Activated naive CD8-positive, alpha-beta T cell treated with anti-CD3 and anti-CD28 coated beads, Interleukin-2, amount 10 ng/mL, durations not matched to agents 7 days and 5 days (primary cell): ENCODE data around the gene SLC34A1. TPM values are rescaled to one million over a fixed set of nuclear protein-coding genes. Genes with fewer than 3 reads are reported as not detected.
"Not testable (repeated sequence)": the region's sequence is repeated elsewhere in the genome, so short reads cannot be mapped to it uniquely, and the experiment has no call there.

Experiments
- ATAC-seq: fragments of 150-1000 bp; cut with Tn5 transposase; one replicate; pipeline ENCODE4 v1.10.0; 2021; ENCODE audit warnings: low read depth, moderate library complexity
- POLR2A ChIA-PET: fragments of 350-600 bp; sonication (Branson Sonifier 250); formaldehyde crosslinking; loops from one replicate; lab custom pipeline; 2021; ENCODE audit warnings: antibody characterized with exemption; lab: Charles Lee
- DNase-seq: peaks from one replicate; pipeline ENCODE4 v3.0.0; 2021
- H3K27ac Mint-ChIP-seq: one replicate; pipeline ENCODE4 v1.8.0; 2022; ENCODE audit warnings: mild to moderate bottlenecking, mixed read lengths
- H3K27me3 Mint-ChIP-seq: one replicate; pipeline ENCODE4 v1.8.0; 2022; ENCODE audit warnings: mild to moderate bottlenecking, moderate library complexity, mixed read lengths
- H3K36me3 Mint-ChIP-seq: one replicate; pipeline ENCODE4 v1.8.0; 2021; ENCODE audit warnings: mild to moderate bottlenecking, mixed read lengths
- H3K4me1 Mint-ChIP-seq: one replicate; pipeline ENCODE4 v1.8.0; 2021; ENCODE audit warnings: mixed read lengths
- H3K4me3 Mint-ChIP-seq: one replicate; pipeline ENCODE4 v1.8.0; 2022; ENCODE audit warnings: mild to moderate bottlenecking, moderate library complexity, mixed read lengths
- H3K9me3 Mint-ChIP-seq: one replicate; pipeline ENCODE4 v1.8.0; 2021; ENCODE audit warnings: mixed read lengths
- total RNA-seq, 2 experiments: library from RNA; stranded (reverse); gene quantifications; one replicate each; pipeline ENCODE4 v1.2.3, GENCODE V29; 2021

SLC34A1 gene
- total RNA-seq, result 1 to 10 TPM; 1.9 to 2.1 TPM

- ATAC-seq (no peak), DNase-seq (no peak)
- POLR2A ChIA-PET, result interaction anchor here (1.0 kb wide), 1 partner anchor 125 kb away, joined by 3 read pairs; no protein-coding TSS in a partner anchor
- H3K27ac Mint-ChIP-seq, result no peak within 1 kb of the TSS
- H3K36me3 Mint-ChIP-seq, result no peaks in the 10 kb centered on the region
- H3K4me3 Mint-ChIP-seq, result peak within 1 kb of the TSS; percentile 41
- H3K27me3 Mint-ChIP-seq, result no peaks in the 10 kb centered on the region
- no peaks in the 10 kb centered on the region for H3K9me3 Mint-ChIP-seq
- H3K4me1 Mint-ChIP-seq, result peaks cover 31% of the 10 kb centered on the region
Measured at GRCh38 chr5:177384134-177384533, at the start of gene SLC34A1. SLC34A1 (plus strand) TSS chr5:177384434; CDS start chr5:177385742, 1,308 bp downstream.

GRCh38 chr5:177334781-177335700 lies 49.2 kb upstream of the SLC34A1 start:
- Mint-ChIP-seq H3K27me3 (no peaks in the 10 kb centered on the region), H3K27ac (no peak overlapping the region), H3K36me3 (peaks cover 30% of the 10 kb centered on the region), H3K9me3 (no peaks in the 10 kb centered on the region), H3K4me1 (peaks cover 21% of the 10 kb centered on the region), H3K4me3 (no peak overlapping the region)
- POLR2A ChIA-PET, result interaction anchor here (1.1 kb wide), 1 partner anchor 37 kb away, joined by 3 read pairs; no protein-coding TSS in a partner anchor
- no peak for ATAC-seq
- DNase-seq, result no peak

- peaks cover 21% of the 10 kb centered on the region for H3K4me1 Mint-ChIP-seq
- DNase-seq (no peak), ATAC-seq (no peak)
- peaks cover 32% of the 10 kb centered on the region for H3K36me3 Mint-ChIP-seq
- H3K27me3 Mint-ChIP-seq, result no peaks in the 10 kb centered on the region
- no peaks in the 10 kb centered on the region for H3K9me3 Mint-ChIP-seq
- no peak overlapping the region for H3K4me3 Mint-ChIP-seq
- POLR2A ChIA-PET, result interaction anchor here (1.1 kb wide), 1 partner anchor 36 kb away, joined by 3 read pairs; no protein-coding TSS in a partner anchor
- peak overlapping the region; percentile 61 for H3K27ac Mint-ChIP-seq
Measured at GRCh38 chr5:177335701-177336065, 48.6 kb upstream of the SLC34A1 start.

GRCh38 chr5:177336112-177336511 lies 48.1 kb upstream of the SLC34A1 start:
- no peak for DNase-seq
- Mint-ChIP-seq H3K36me3 (peaks cover 31% of the 10 kb centered on the region), H3K27me3 (no peaks in the 10 kb centered on the region), H3K27ac (peak overlapping the region; percentile 61), H3K4me1 (peaks cover 21% of the 10 kb centered on the region), H3K4me3 (no peak overlapping the region), H3K9me3 (no peaks in the 10 kb centered on the region)
- peak; percentile 51 for ATAC-seq
- POLR2A ChIA-PET, result interaction anchor here (1.1 to 1.2 kb wide), 2 partner anchors 9 to 12 kb away, joined by 3 read pairs; no protein-coding TSS in a partner anchor

- ATAC-seq (no peak), DNase-seq (no peak)
- Mint-ChIP-seq H3K9me3 (no peaks in the 10 kb centered on the region), H3K36me3 (peaks cover 37% of the 10 kb centered on the region), H3K27ac (no peak overlapping the region), H3K4me1 (peaks cover 20% of the 10 kb centered on the region), H3K4me3 (no peak overlapping the region), H3K27me3 (no peaks in the 10 kb centered on the region)
- POLR2A ChIA-PET, result interaction anchor here (1.1 to 1.2 kb wide), 2 partner anchors 9 to 12 kb away, joined by 3 read pairs; no protein-coding TSS in a partner anchor
Measured at GRCh38 chr5:177336603-177337494, 47.4 kb upstream of the SLC34A1 start.

GRCh38 chr5:177338251-177339106 lies 45.8 kb upstream of the SLC34A1 start:
- no peak for ATAC-seq
- Mint-ChIP-seq H3K9me3 (no peaks in the 10 kb centered on the region), H3K36me3 (peaks cover 37% of the 10 kb centered on the region), H3K4me1 (peaks cover 20% of the 10 kb centered on the region), H3K27ac (no peak overlapping the region), H3K4me3 (no peak overlapping the region), H3K27me3 (no peaks in the 10 kb centered on the region)
- POLR2A ChIA-PET, result interaction anchor here (0.8 kb wide), 2 partner anchors 13 kb away, joined by 3 read pairs; partner anchors contain the start of gene LMAN2
- no peak for DNase-seq

- DNase-seq, result no peak
- Mint-ChIP-seq H3K9me3 (no peaks in the 10 kb centered on the region), H3K27ac (peak overlapping the region; percentile 43), H3K27me3 (no peaks in the 10 kb centered on the region), H3K4me3 (no peak overlapping the region), H3K4me1 (peaks cover 20% of the 10 kb centered on the region), H3K36me3 (peaks cover 36% of the 10 kb centered on the region)
- ATAC-seq, result no peak
- POLR2A ChIA-PET, result interaction anchor here (0.8 kb wide), 2 partner anchors 12 to 14 kb away, joined by 3 read pairs; partner anchors contain the start of gene LMAN2
Measured at GRCh38 chr5:177339107-177339638, 45.1 kb upstream of the SLC34A1 start.

- H3K27me3 Mint-ChIP-seq, H3K9me3 Mint-ChIP-seq, H3K27ac Mint-ChIP-seq, ATAC-seq, POLR2A ChIA-PET, H3K4me3 Mint-ChIP-seq, DNase-seq: not testable (repeated sequence)
- peaks cover 30% of the 10 kb centered on the region for H3K36me3 Mint-ChIP-seq
- peaks cover 23% of the 10 kb centered on the region for H3K4me1 Mint-ChIP-seq
Measured at GRCh38 chr5:177343000-177343399, 41.2 kb upstream of the SLC34A1 start.

- Mint-ChIP-seq H3K27ac (peak overlapping the region; percentile 43), H3K4me1 (peaks cover 23% of the 10 kb centered on the region), H3K27me3 (no peaks in the 10 kb centered on the region), H3K4me3 (no peak overlapping the region), H3K36me3 (peaks cover 30% of the 10 kb centered on the region), H3K9me3 (no peaks in the 10 kb centered on the region)
- DNase-seq (no peak), ATAC-seq (no peak)
- POLR2A ChIA-PET, result interaction anchor here (0.7 kb wide), 1 partner anchor 28 kb away, joined by 7 read pairs; no protein-coding TSS in a partner anchor
Measured at GRCh38 chr5:177343777-177344176, 40.5 kb upstream of the SLC34A1 start.

- H3K27me3 Mint-ChIP-seq, result no peaks in the 10 kb centered on the region
- H3K36me3 Mint-ChIP-seq, result peaks cover 27% of the 10 kb centered on the region
- no peak overlapping the region for H3K27ac Mint-ChIP-seq
- ATAC-seq (no peak), DNase-seq (no peak)
- H3K4me1 Mint-ChIP-seq, result peaks cover 24% of the 10 kb centered on the region
- no peak overlapping the region for H3K4me3 Mint-ChIP-seq
- POLR2A ChIA-PET, result no interaction called here
- H3K9me3 Mint-ChIP-seq, result no peaks in the 10 kb centered on the region
Measured at GRCh38 chr5:177344891-177345290, 39.3 kb upstream of the SLC34A1 start.

- no peak overlapping the region for H3K4me3 Mint-ChIP-seq
- DNase-seq, result no peak
- POLR2A ChIA-PET, result interaction anchor here (0.7 kb wide), 1 partner anchor 163 kb away, joined by 3 read pairs; the partner anchor contains the start of gene DOK3
- ATAC-seq, result no peak
- no peaks in the 10 kb centered on the region for H3K9me3 Mint-ChIP-seq
- peaks cover 16% of the 10 kb centered on the region for H3K36me3 Mint-ChIP-seq
- no peaks in the 10 kb centered on the region for H3K27me3 Mint-ChIP-seq
- H3K4me1 Mint-ChIP-seq, result peaks cover 32% of the 10 kb centered on the region
- peak overlapping the region; percentile 16 for H3K27ac Mint-ChIP-seq
Measured at GRCh38 chr5:177346820-177347219, 37.4 kb upstream of the SLC34A1 start.

GRCh38 chr5:177347699-177348098 lies 36.5 kb upstream of the SLC34A1 start:
- Mint-ChIP-seq H3K36me3 (peaks cover 15% of the 10 kb centered on the region), H3K27me3 (no peaks in the 10 kb centered on the region), H3K9me3 (no peaks in the 10 kb centered on the region), H3K4me1 (peaks cover 33% of the 10 kb centered on the region), H3K4me3 (no peak overlapping the region), H3K27ac (peak overlapping the region; percentile 25)
- no peak for ATAC-seq
- POLR2A ChIA-PET, result no interaction called here
- DNase-seq, result no peak
